ENCODE measurements around the gene ENDOG.
A peak's percentile ranks its signal among the peaks of the same experiment; 100 is the strongest.

ENDOG gene

GRCh38 chr9:128800061-128800460 lies 18.2 kb upstream of the ENDOG start:
- no peak for DNase-seq (ENCODE audit: low read depth in 2 of 2)

GRCh38 chr9:128802482-128802881 lies 15.8 kb upstream of the ENDOG start:
- DNase-seq (ENCODE audit: low read depth in 2 of 2) = no peak

GRCh38 chr9:128805661-128806060 lies 12.6 kb upstream of the ENDOG start:
- no peak for DNase-seq (ENCODE audit: low read depth in 2 of 2)

GRCh38 chr9:128807827-128808226 lies 10.5 kb upstream of the ENDOG start:
- DNase-seq (ENCODE audit: low read depth in 2 of 2) = no peak

GRCh38 chr9:128808543-128808942 lies 9.8 kb upstream of the ENDOG start:
- DNase-seq (ENCODE audit: low read depth in 2 of 2) = no peak

GRCh38 chr9:128809036-128809599 lies 9.2 kb upstream of the ENDOG start:
- no peak for DNase-seq (ENCODE audit: low read depth in 2 of 2)

- no peak for DNase-seq (ENCODE audit: low read depth in 2 of 2)
Measured at GRCh38 chr9:128809831-128810230, 8.5 kb upstream of the ENDOG start.

- DNase-seq (ENCODE audit: low read depth in 2 of 2) = no peak
Measured at GRCh38 chr9:128810873-128811272, 7.4 kb upstream of the ENDOG start.

GRCh38 chr9:128818839-128819715 lies 777 bp downstream of the ENDOG start:
- DNase-seq (ENCODE audit: low read depth in 2 of 2) = peak in 1 of 2 donors; percentile 43

- DNase-seq (ENCODE audit: low read depth in 2 of 2) = no peak
Measured at GRCh38 chr9:128819716-128820664, 1.7 kb downstream of the ENDOG start.

- no peak for DNase-seq (ENCODE audit: low read depth in 2 of 2)
Measured at GRCh38 chr9:128820665-128821583, 2.6 kb downstream of the ENDOG start.

GRCh38 chr9:128821584-128822406 lies 3.5 kb downstream of the ENDOG start:
- no peak for DNase-seq (ENCODE audit: low read depth in 2 of 2)

GRCh38 chr9:128822407-128823042 lies 4.2 kb downstream of the ENDOG start:
- no peak for DNase-seq (ENCODE audit: low read depth in 2 of 2)

GRCh38 chr9:128823362-128823902 lies 5.1 kb downstream of the ENDOG start:
- no peak for DNase-seq (ENCODE audit: low read depth in 2 of 2)

GRCh38 chr9:128823903-128824406 lies 5.7 kb downstream of the ENDOG start:
- no peak for DNase-seq (ENCODE audit: low read depth in 2 of 2)

- DNase-seq (ENCODE audit: low read depth in 2 of 2) = no peak
Measured at GRCh38 chr9:128824911-128825310, 6.6 kb downstream of the ENDOG start.

GRCh38 chr9:128825923-128826700 lies 7.8 kb downstream of the ENDOG start:
- DNase-seq (ENCODE audit: low read depth in 2 of 2) = no peak

GRCh38 chr9:128828267-128828666 lies 10.0 kb downstream of the ENDOG start:
- DNase-seq (ENCODE audit: low read depth in 2 of 2) = no peak
